Fibroblast of skin of left quadriceps (primary cell): ENCODE data around the gene SENP8.

Source experiments
- DNase-seq, 2 experiments: peaks; one replicate each; pipeline ENCODE4 v3.0.0-alpha.2; 2013; ENCODE audit warnings: low read depth in 2 of 2

The SENP8 gene

GRCh38 chr15:72175186-72176044 lies 57.2 kb downstream of the SENP8 start:
- no peak for DNase-seq

GRCh38 chr15:72176159-72176558 lies 58.0 kb downstream of the SENP8 start:
- no peak for DNase-seq

GRCh38 chr15:72176743-72177142 lies 58.5 kb downstream of the SENP8 start:
- DNase-seq = no peak

GRCh38 chr15:72178976-72179585 lies 60.9 kb downstream of the SENP8 start:
- DNase-seq = no peak

GRCh38 chr15:72179950-72180581 lies 61.9 kb downstream of the SENP8 start:
- no peak for DNase-seq

- DNase-seq = no peak
Measured at GRCh38 chr15:72180761-72181324, 62.6 kb downstream of the SENP8 start.

- DNase-seq = no peak
Measured at GRCh38 chr15:72182244-72182643, 64.0 kb downstream of the SENP8 start.

- no peak for DNase-seq
Measured at GRCh38 chr15:72182673-72183072, 64.5 kb downstream of the SENP8 start.

- no peak for DNase-seq
Measured at GRCh38 chr15:72183781-72184164, 65.6 kb downstream of the SENP8 start.

GRCh38 chr15:72184165-72184811 lies 66.1 kb downstream of the SENP8 start:
- no peak for DNase-seq

GRCh38 chr15:72189250-72189902 lies 71.2 kb downstream of the SENP8 start:
- DNase-seq = no peak

GRCh38 chr15:72192416-72192815 lies 74.2 kb downstream of the SENP8 start:
- no peak for DNase-seq
